Karpas-422 (cell line): Measurements from ENCODE around the gene C2CD5. TPM values are rescaled to one million over a fixed set of nuclear protein-coding genes. Genes with fewer than 3 reads are reported as not detected.
A peak's percentile ranks its signal among the peaks of the same experiment; 100 is the strongest.
"Not testable (repeated sequence)": the region's sequence is repeated elsewhere in the genome, so short reads cannot be mapped to it uniquely, and the experiment has no call there.

Source experiments
- DNase-seq: peaks from one replicate; pipeline ENCODE4 v3.0.0-alpha.2; 2015
- H2AFZ ChIP-seq: fragments of 200-600 bp; sonication (generic); 2 replicates; pipeline ENCODE4 v1.6.1; 2014; ENCODE audit warnings: antibody characterized with exemption, low read length, mixed read lengths
- H3K27ac ChIP-seq: fragments of 200-600 bp; sonication (generic); 2 replicates; pipeline ENCODE4 v1.5.1; 2014; ENCODE audit warnings: mild to moderate bottlenecking, low read length, moderate library complexity
- H3K27me3 ChIP-seq: fragments of 200-600 bp; sonication (generic); 2 replicates; pipeline ENCODE4 v1.6.1; 2014; ENCODE audit warnings: low read length, mixed read lengths
- H3K36me3 ChIP-seq: fragments of 200-600 bp; sonication (generic); 2 replicates; pipeline ENCODE4 v1.6.1; 2014; ENCODE audit warnings: low read length, mixed read lengths; ENCODE audit not compliant: insufficient read depth
- H3K4me1 ChIP-seq: fragments of 200-600 bp; sonication (generic); 2 replicates; pipeline ENCODE4 v1.6.1; 2014; ENCODE audit warnings: mild to moderate bottlenecking, low read length, mixed read lengths
- H3K4me2 ChIP-seq: fragments of 200-600 bp; sonication (generic); 2 replicates; pipeline ENCODE4 v1.6.1; 2014; ENCODE audit warnings: low read length, low read depth, mild to moderate bottlenecking; ENCODE audit not compliant: poor library complexity, severe bottlenecking
- H3K4me3 ChIP-seq: fragments of 200-600 bp; sonication (generic); 2 replicates; pipeline ENCODE4 v1.5.1; 2014; ENCODE audit warnings: mild to moderate bottlenecking, antibody characterized with exemption, low read length, mixed read lengths
- H3K79me2 ChIP-seq: fragments of 200-600 bp; sonication (generic); 2 replicates; pipeline ENCODE4 v1.6.1; 2014; ENCODE audit warnings: mild to moderate bottlenecking, low read length, mixed read lengths
- H3K9ac ChIP-seq: fragments of 200-600 bp; sonication (generic); 2 replicates; pipeline ENCODE4 v1.6.0; 2014; ENCODE audit warnings: low read length
- H3K9me2 ChIP-seq: fragments of 200-600 bp; sonication (generic), shearing (Covaris generic); replicated peaks from 2 replicates; pipeline ENCODE4 v1.6.0; 2014; ENCODE audit warnings: mild to moderate bottlenecking, low read length, moderate library complexity; ENCODE audit not compliant: insufficient read depth
- H3K9me3 ChIP-seq: fragments of 300-700, 200-600 bp; sonication (generic); 2 replicates; pipeline ENCODE4 v1.6.1; 2014; ENCODE audit warnings: low read length, mixed read lengths
- H4K20me1 ChIP-seq: fragments of 200-600 bp; sonication (generic); 2 replicates; pipeline ENCODE4 v1.6.1; 2014; ENCODE audit warnings: mild to moderate bottlenecking, antibody characterized with exemption, low read length, low read depth; ENCODE audit not compliant: insufficient read depth
- total RNA-seq: library from RNA; depleted of rRNA; stranded (reverse); fragments of >200 nt; shearing (Covaris generic); gene quantifications from 2 replicates; pipeline ENCODE4 v1.2.3, GENCODE V29; 2014; ENCODE audit warnings: low replicate concordance

C2CD5 gene
- total RNA-seq, 1 experiment from 2014 or later = 71.8 TPM

- no peak for DNase-seq
- H3K9me2 ChIP-seq = no peaks in the 10 kb centered on the region
- no peak overlapping the region for H3K4me2 ChIP-seq
- H2AFZ ChIP-seq = no peak overlapping the region
- no peaks in the 10 kb centered on the region for H3K27me3 ChIP-seq
- H3K9ac ChIP-seq = no peak overlapping the region
- H3K4me1 ChIP-seq = no peaks in the 10 kb centered on the region
- no peak overlapping the region for H3K4me3 ChIP-seq
- no peaks in the 10 kb centered on the region for H3K79me2 ChIP-seq
- no peak overlapping the region for H3K27ac ChIP-seq
- H4K20me1 ChIP-seq = no peaks in the 10 kb centered on the region
- no peaks in the 10 kb centered on the region for H3K36me3 ChIP-seq
- no peaks in the 10 kb centered on the region for H3K9me3 ChIP-seq
Measured at GRCh38 chr12:22573181-22573580, 28.8 kb upstream of the C2CD5 start.

GRCh38 chr12:22569253-22569652 lies 24.9 kb upstream of the C2CD5 start:
- Histone ChIP-seq H3K27me3 (no peaks in the 10 kb centered on the region), H3K27ac (no peak overlapping the region), H3K79me2 (no peaks in the 10 kb centered on the region), H3K36me3 (no peaks in the 10 kb centered on the region), H3K9me2 (no peaks in the 10 kb centered on the region), H3K9me3 (no peaks in the 10 kb centered on the region), H2AFZ (no peak overlapping the region), H3K9ac (no peak overlapping the region), H3K4me1 (no peaks in the 10 kb centered on the region), H3K4me2 (no peak overlapping the region), H3K4me3 (no peak overlapping the region), H4K20me1 (no peaks in the 10 kb centered on the region)
- no peak for DNase-seq

- Histone ChIP-seq H3K4me1 (no peaks in the 10 kb centered on the region), H3K36me3 (no peaks in the 10 kb centered on the region), H2AFZ (no peak overlapping the region), H3K9me2 (no peaks in the 10 kb centered on the region), H4K20me1 (no peaks in the 10 kb centered on the region), H3K9ac (no peak overlapping the region), H3K9me3 (no peaks in the 10 kb centered on the region), H3K4me2 (no peak overlapping the region), H3K27me3 (no peaks in the 10 kb centered on the region), H3K79me2 (no peaks in the 10 kb centered on the region), H3K27ac (no peak overlapping the region), H3K4me3 (no peak overlapping the region)
- no peak for DNase-seq
Measured at GRCh38 chr12:22562036-22563028, 18.0 kb upstream of the C2CD5 start.

- H3K4me3 ChIP-seq = not testable (repeated sequence)
Measured at GRCh38 chr12:22554750-22555149, 10.4 kb upstream of the C2CD5 start.

GRCh38 chr12:22551624-22552023 lies 7.3 kb upstream of the C2CD5 start:
- Histone ChIP-seq H3K9ac (no peak overlapping the region), H3K27me3 (no peaks in the 10 kb centered on the region), H3K9me3 (peaks cover 4% of the 10 kb centered on the region; the same call in 1 of the 2 replicates), H4K20me1 (no peaks in the 10 kb centered on the region), H3K36me3 (no peaks in the 10 kb centered on the region), H3K27ac (no peak overlapping the region), H3K79me2 (no peaks in the 10 kb centered on the region), H2AFZ (no peak overlapping the region), H3K4me3 (no peak overlapping the region), H3K9me2 (no peaks in the 10 kb centered on the region), H3K4me2 (no peak overlapping the region), H3K4me1 (no peaks in the 10 kb centered on the region)
- no peak for DNase-seq

More at GRCh38 chr12:22554750-22555149, 10.4 kb upstream of the C2CD5 start:
- H3K9ac ChIP-seq, H3K9me3 ChIP-seq, DNase-seq, H2AFZ ChIP-seq, H3K27ac ChIP-seq, H4K20me1 ChIP-seq, H3K9me2 ChIP-seq, H3K4me1 ChIP-seq, H3K36me3 ChIP-seq, H3K27me3 ChIP-seq, H3K79me2 ChIP-seq, H3K4me2 ChIP-seq: not testable (repeated sequence)

- H3K27ac ChIP-seq = no peak overlapping the region
- no peak overlapping the region for H2AFZ ChIP-seq
- peaks cover 37% of the 10 kb centered on the region for H3K79me2 ChIP-seq
- H3K4me3 ChIP-seq = peak overlapping the region; percentile 87
- H3K9ac ChIP-seq = peak overlapping the region; percentile 91; the same call in 1 of the 2 replicates
- H3K4me1 ChIP-seq = peaks cover 22% of the 10 kb centered on the region
- H3K27me3 ChIP-seq = no peaks in the 10 kb centered on the region
- peak overlapping the region; percentile 66 for H3K4me2 ChIP-seq
- H4K20me1 ChIP-seq = no peaks in the 10 kb centered on the region
- no peaks in the 10 kb centered on the region for H3K9me3 ChIP-seq
- no peak for DNase-seq
- no peaks in the 10 kb centered on the region for H3K36me3 ChIP-seq
- no peaks in the 10 kb centered on the region for H3K9me2 ChIP-seq
Measured at GRCh38 chr12:22545255-22545654, 913 bp upstream of the C2CD5 start.

GRCh38 chr12:22543246-22544037 lies 900 bp downstream of the C2CD5 start:
- Histone ChIP-seq H3K9me3 (no peaks in the 10 kb centered on the region), H3K4me3 (peak overlapping the region; percentile 87)
- DNase-seq = peak; percentile 83

More at GRCh38 chr12:22543246-22544037, 900 bp downstream of the C2CD5 start:
- Histone ChIP-seq H3K9me2 (no peaks in the 10 kb centered on the region), H3K4me2 (peak overlapping the region; percentile 66), H3K36me3 (no peaks in the 10 kb centered on the region), H3K27ac (peak overlapping the region; percentile 74), H3K9ac (peak overlapping the region; percentile 91), H3K27me3 (no peaks in the 10 kb centered on the region), H3K79me2 (peaks cover 55% of the 10 kb centered on the region), H4K20me1 (no peaks in the 10 kb centered on the region), H3K4me1 (peaks cover 27% of the 10 kb centered on the region), H2AFZ (peak overlapping the region; percentile 6; the same call in 1 of the 2 replicates)
